Effector memory CD8-positive, alpha-beta T cell (primary cell): ENCODE measurements around the gene ZNF197.
"Not testable (repeated sequence)": the region's sequence is repeated elsewhere in the genome, so short reads cannot be mapped to it uniquely, and the experiment has no call there.

Experiments
- ATAC-seq: fragments of 150-1000 bp; cut with Tn5 transposase; replicated peaks from 2 replicates; pipeline ENCODE4 v1.10.0; 2021; ENCODE audit warnings: mild to moderate bottlenecking, moderate library complexity
- DNase-seq, 3 experiments: peaks; one replicate each; pipeline ENCODE4 v3.0.0; 2021
- H3K27ac Mint-ChIP-seq, 2 donors: one replicate each; pipeline ENCODE4 v1.8.0; 2022; ENCODE audit warnings: mild to moderate bottlenecking in 2 of 2, mixed read lengths in 2 of 2, moderate library complexity in 2 of 2
- H3K27me3 Mint-ChIP-seq, 2 donors: one replicate each; pipeline ENCODE4 v1.8.0; 2022; ENCODE audit warnings: mixed read lengths in 2 of 2
- H3K36me3 Mint-ChIP-seq: one replicate; pipeline ENCODE4 v1.8.0; 2022; ENCODE audit warnings: mild to moderate bottlenecking, moderate library complexity, mixed read lengths; ENCODE audit not compliant: insufficient read depth
- H3K4me1 Mint-ChIP-seq, 2 donors: one replicate each; pipeline ENCODE4 v1.8.0; 2022; ENCODE audit warnings: low read depth in 2 of 2, mixed read lengths in 2 of 2
- H3K4me3 Mint-ChIP-seq, 2 donors: one replicate each; pipeline ENCODE4 v1.8.0; 2022; ENCODE audit warnings: mild to moderate bottlenecking in 2 of 2, mixed read lengths in 2 of 2, moderate library complexity in 2 of 2
- H3K9me3 Mint-ChIP-seq, 2 donors: one replicate each; pipeline ENCODE4 v1.8.0; 2022; ENCODE audit warnings: mixed read lengths in 2 of 2

The ZNF197 gene

DNA sequence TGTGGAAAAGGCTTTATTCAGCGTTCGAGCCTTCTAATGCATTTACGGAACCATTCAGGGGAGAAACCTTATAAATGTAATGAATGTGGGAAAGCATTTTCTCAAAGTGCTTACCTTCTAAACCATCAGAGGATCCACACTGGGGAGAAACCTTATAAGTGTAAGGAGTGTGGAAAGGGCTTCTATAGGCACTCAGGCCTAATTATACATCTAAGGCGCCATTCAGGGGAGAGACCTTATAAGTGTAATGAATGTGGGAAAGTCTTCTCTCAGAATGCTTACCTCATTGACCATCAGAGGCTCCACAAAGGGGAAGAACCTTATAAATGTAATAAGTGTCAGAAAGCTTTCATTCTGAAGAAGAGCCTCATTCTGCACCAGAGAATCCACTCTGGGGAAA lies 17.5 kb downstream of the ZNF197 start:
- Mint-ChIP-seq H3K27me3 (no peaks in the 10 kb centered on the region), H3K4me3 (no peak overlapping the region), H3K27ac (no peak overlapping the region), H3K36me3 (peaks cover 35% of the 10 kb centered on the region), H3K9me3 (peaks cover 11 to 18% of the 10 kb centered on the region in 2 donors), H3K4me1 (peaks cover 0 to 9% of the 10 kb centered on the region in 2 donors)
- DNase-seq (no peak), ATAC-seq (no peak)

DNA sequence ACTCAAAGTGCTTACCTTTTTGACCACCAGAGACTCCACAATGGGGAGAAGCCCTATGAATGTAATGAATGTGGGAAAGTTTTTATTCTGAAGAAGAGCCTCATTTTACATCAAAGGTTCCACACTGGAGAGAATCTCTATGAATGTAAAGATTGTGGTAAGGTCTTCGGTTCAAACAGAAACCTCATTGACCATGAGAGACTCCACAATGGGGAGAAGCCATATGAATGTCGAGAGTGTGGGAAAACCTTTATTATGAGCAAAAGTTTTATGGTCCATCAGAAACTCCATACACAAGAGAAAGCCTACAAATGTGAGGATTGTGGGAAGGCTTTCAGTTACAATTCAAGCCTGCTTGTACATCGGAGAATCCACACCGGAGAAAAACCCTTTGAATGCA lies 18.2 kb downstream of the ZNF197 start:
- peaks cover 35% of the 10 kb centered on the region for H3K36me3 Mint-ChIP-seq
- no peak for ATAC-seq
- H3K27ac Mint-ChIP-seq: no peak overlapping the region
- no peaks in the 10 kb centered on the region for H3K27me3 Mint-ChIP-seq
- DNase-seq: no peak
- H3K4me3 Mint-ChIP-seq: no peak overlapping the region
- peaks cover 11 to 18% of the 10 kb centered on the region in 2 donors for H3K9me3 Mint-ChIP-seq
- H3K4me1 Mint-ChIP-seq: peaks cover 5 to 9% of the 10 kb centered on the region in 2 donors

DNA sequence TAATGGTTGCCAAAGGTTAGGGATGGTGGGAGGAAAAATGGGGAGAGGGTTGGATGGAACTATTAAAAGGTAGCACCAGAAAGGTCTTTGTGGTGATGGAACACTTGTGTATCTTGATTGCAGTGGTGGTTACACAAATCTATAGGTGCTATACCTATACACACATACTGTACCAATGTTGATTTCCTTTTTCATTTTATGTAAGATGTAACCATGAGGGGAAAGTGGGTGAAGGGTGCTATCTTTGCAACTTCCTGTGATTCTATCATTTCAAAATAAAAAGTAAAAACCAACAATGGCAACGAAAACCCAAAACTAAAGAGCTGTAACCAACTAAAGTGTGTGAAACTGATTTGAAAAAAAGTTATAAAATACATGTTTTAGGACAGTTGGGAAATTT lies 22.9 kb downstream of the ZNF197 start:
- H3K9me3 Mint-ChIP-seq: no peaks in the 10 kb centered on the region
- DNase-seq (no peak), ATAC-seq (no peak)
- peaks cover 11% of the 10 kb centered on the region for H3K36me3 Mint-ChIP-seq
- peaks cover 5 to 18% of the 10 kb centered on the region in 2 donors for H3K4me1 Mint-ChIP-seq
- no peaks in the 10 kb centered on the region for H3K27me3 Mint-ChIP-seq
- peak overlapping the region; percentile 82 to 83 for H3K4me3 Mint-ChIP-seq
- peak overlapping the region; percentile 60 to 84 for H3K27ac Mint-ChIP-seq

DNA sequence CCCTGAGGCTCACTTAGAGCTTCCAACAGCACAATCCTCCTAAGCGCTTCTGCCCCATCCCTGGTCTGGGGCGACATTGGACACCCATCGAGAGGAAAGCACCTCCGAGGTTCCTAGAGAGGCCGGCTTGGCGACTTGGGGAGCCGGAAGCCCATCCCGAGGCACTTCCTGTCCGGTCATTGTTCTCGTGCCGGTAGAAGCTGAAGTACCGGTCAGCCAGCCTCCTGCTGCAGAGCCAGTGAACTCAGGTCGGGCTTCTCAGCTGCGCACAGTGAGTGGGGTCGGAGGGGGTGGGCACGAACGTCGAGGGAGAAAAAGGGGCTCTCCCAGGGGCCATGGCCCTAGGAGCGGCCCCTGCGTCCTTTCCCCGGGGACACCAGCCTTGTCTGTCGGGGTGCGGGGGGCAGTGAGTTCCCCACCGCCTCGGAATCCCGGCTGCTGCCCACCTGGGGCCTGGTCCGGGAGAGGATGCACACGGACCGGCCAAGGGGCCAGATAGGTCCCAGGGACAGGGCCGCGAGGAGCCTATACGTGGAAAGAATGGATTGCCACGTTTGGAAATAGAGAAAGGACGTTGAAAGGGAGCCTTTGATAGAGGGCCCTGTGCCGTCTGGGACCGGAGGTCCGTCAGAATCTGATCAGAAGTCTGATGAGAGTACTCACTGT lies 23.9 kb downstream of the ZNF197 start, which contains the start of gene ZNF35:
Gene ZNF35, plus strand, starts transcription at position 169 of the 666 bp plus-strand sequence. CDS start 2,336 bp downstream, outside the sequence.
- peaks cover 5 to 18% of the 10 kb centered on the region in 2 donors for H3K4me1 Mint-ChIP-seq
- peaks cover 11% of the 10 kb centered on the region for H3K36me3 Mint-ChIP-seq
- no peaks in the 10 kb centered on the region for H3K9me3 Mint-ChIP-seq
- DNase-seq: peak in 2 of 3 experiments; percentile 7 to 8
- no peaks in the 10 kb centered on the region for H3K27me3 Mint-ChIP-seq
- peak within 1 kb of the TSS; percentile 60 to 84 for H3K27ac Mint-ChIP-seq
- ATAC-seq: peak; percentile 66
- H3K4me3 Mint-ChIP-seq: peak within 1 kb of the TSS; percentile 82 to 83

DNA sequence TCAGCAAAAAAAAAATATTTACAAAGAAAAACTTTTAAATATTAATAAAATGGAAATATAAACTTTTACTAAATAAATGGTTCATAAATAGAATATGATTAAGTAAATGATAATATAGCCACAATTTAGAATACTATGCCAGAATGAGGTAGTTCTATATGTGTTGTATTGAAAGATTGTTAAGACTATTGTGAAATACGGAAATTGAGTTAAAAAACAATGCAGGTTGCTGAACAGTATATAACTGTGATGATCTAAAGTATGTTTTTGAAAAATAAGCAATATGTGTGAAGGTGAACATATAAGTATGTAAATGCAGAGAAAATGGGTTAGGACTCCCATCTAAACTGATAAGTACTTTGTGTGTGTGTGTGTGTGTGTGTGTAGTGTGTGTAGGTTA lies 24.9 kb downstream of the ZNF197 start:
- Mint-ChIP-seq H3K36me3 (peaks cover 11% of the 10 kb centered on the region), H3K9me3 (no peaks in the 10 kb centered on the region), H3K4me1 (peaks cover 5 to 23% of the 10 kb centered on the region in 2 donors), H3K27ac (no peak overlapping the region), H3K27me3 (no peaks in the 10 kb centered on the region), H3K4me3 (no peak overlapping the region)
- DNase-seq (no peak), ATAC-seq (no peak)

DNA sequence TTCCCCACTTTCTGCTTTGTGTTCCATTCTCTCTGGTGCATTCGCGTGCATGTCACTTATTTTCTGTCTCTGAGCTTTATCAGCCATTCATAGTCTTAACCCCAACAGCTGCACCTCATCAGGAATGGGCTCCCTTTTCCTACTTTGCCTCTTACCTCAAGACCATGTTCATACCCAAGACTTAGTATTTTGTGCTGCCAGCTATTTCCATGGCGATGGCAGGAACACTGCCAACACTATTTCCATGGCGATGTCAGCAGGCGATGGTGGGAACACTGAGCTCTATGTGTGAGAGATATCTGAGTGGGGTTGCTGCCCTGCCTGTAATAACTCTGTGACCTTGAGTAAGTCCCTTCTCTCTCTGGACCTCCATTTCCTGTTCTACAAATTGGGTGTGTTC lies 29.2 kb downstream of the ZNF197 start:
- H3K4me3 Mint-ChIP-seq: no peak overlapping the region
- no peak overlapping the region for H3K27ac Mint-ChIP-seq
- H3K27me3 Mint-ChIP-seq: no peaks in the 10 kb centered on the region
- peaks cover 24% of the 10 kb centered on the region for H3K36me3 Mint-ChIP-seq
- peaks cover 17 to 28% of the 10 kb centered on the region in 2 donors for H3K9me3 Mint-ChIP-seq
- ATAC-seq: no peak
- no peak for DNase-seq
- H3K4me1 Mint-ChIP-seq: peaks cover 0 to 8% of the 10 kb centered on the region in 2 donors

GRCh38 chr3:44659015-44659414 lies 34.2 kb downstream of the ZNF197 start:
- no peak for DNase-seq
- no peak overlapping the region for H3K4me3 Mint-ChIP-seq
- H3K27ac Mint-ChIP-seq: no peak overlapping the region
- H3K9me3 Mint-ChIP-seq: peaks cover 20 to 28% of the 10 kb centered on the region in 2 donors
- H3K27me3 Mint-ChIP-seq: no peaks in the 10 kb centered on the region
- ATAC-seq: no peak
- peaks cover 13% of the 10 kb centered on the region for H3K36me3 Mint-ChIP-seq
- peaks cover 0 to 3% of the 10 kb centered on the region in 2 donors for H3K4me1 Mint-ChIP-seq

DNA sequence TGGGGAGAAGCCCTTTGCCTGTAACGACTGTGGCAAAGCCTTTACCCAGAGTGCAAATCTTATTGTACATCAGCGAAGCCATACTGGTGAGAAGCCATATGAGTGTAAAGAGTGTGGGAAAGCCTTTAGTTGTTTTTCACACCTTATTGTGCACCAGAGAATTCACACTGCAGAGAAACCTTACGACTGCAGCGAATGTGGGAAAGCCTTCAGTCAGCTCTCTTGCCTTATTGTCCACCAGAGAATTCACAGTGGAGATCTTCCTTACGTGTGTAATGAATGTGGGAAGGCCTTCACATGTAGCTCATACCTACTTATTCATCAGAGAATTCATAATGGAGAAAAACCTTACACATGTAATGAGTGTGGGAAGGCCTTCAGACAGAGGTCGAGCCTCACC lies 34.6 kb downstream of the ZNF197 start:
- Mint-ChIP-seq H3K27me3 (no peaks in the 10 kb centered on the region), H3K27ac (no peak overlapping the region), H3K4me3 (no peak overlapping the region), H3K4me1 (no peaks in the 10 kb centered on the region), H3K9me3 (peaks cover 20 to 32% of the 10 kb centered on the region in 2 donors), H3K36me3 (peaks cover 13% of the 10 kb centered on the region)
- no peak for DNase-seq
- no peak for ATAC-seq

- DNase-seq (no peak), ATAC-seq (no peak)
- no peak overlapping the region for H3K4me3 Mint-ChIP-seq
- peaks cover 17 to 37% of the 10 kb centered on the region in 2 donors for H3K9me3 Mint-ChIP-seq
- no peaks in the 10 kb centered on the region for H3K27me3 Mint-ChIP-seq
- peaks cover 9% of the 10 kb centered on the region for H3K36me3 Mint-ChIP-seq
- no peak overlapping the region for H3K27ac Mint-ChIP-seq
- H3K4me1 Mint-ChIP-seq: no peaks in the 10 kb centered on the region
Observed at GRCh38 chr3:44661189-44661588, 36.4 kb downstream of the ZNF197 start.

GRCh38 chr3:44665173-44665572 lies 40.3 kb downstream of the ZNF197 start:
- no peaks in the 10 kb centered on the region for H3K36me3 Mint-ChIP-seq
- H3K27ac Mint-ChIP-seq: no peak overlapping the region
- ATAC-seq (no peak), DNase-seq (no peak)
- H3K27me3 Mint-ChIP-seq: no peaks in the 10 kb centered on the region
- H3K4me3 Mint-ChIP-seq: no peak overlapping the region
- H3K4me1 Mint-ChIP-seq: no peaks in the 10 kb centered on the region
- H3K9me3 Mint-ChIP-seq: peaks cover 4 to 16% of the 10 kb centered on the region in 2 donors

- Mint-ChIP-seq H3K27ac (no peak overlapping the region), H3K4me1 (no peaks in the 10 kb centered on the region), H3K27me3 (no peaks in the 10 kb centered on the region), H3K4me3 (no peak overlapping the region), H3K36me3 (no peaks in the 10 kb centered on the region), H3K9me3 (peaks cover 4 to 16% of the 10 kb centered on the region in 2 donors)
- DNase-seq (no peak), ATAC-seq (no peak)
Observed at GRCh38 chr3:44666346-44666745, 41.5 kb downstream of the ZNF197 start.

DNA sequence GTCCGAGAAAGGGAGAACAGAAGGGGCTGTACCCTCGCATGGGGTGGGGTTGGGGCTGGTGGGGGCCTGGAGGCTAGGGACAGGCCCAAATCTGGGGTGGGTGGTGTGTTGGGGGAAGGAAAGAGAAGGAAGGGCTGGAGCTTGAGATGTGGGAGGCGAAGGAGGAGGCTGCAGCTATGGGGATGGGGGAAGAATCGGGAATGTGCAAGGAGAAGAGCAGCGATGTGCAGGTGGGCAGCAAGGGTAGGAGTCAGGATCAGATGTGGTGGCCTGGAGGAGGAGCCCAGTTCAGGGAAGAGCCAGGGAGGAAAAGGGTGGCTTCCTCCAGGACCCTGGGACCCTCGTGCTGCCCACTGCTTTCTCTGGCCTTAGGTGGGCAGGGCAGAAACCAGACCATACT lies 44.9 kb downstream of the ZNF197 start:
- peaks cover 1 to 19% of the 10 kb centered on the region in 2 donors for H3K9me3 Mint-ChIP-seq
- no peak for ATAC-seq
- H3K27ac Mint-ChIP-seq: no peak overlapping the region
- H3K4me1 Mint-ChIP-seq: peaks cover 0 to 2% of the 10 kb centered on the region in 2 donors
- no peak for DNase-seq
- no peaks in the 10 kb centered on the region for H3K36me3 Mint-ChIP-seq
- H3K27me3 Mint-ChIP-seq: peaks cover 0 to 12% of the 10 kb centered on the region in 2 donors
- H3K4me3 Mint-ChIP-seq: no peak overlapping the region

GRCh38 chr3:44673466-44673865 lies 48.6 kb downstream of the ZNF197 start:
- not testable (repeated sequence) for H3K4me3 Mint-ChIP-seq, DNase-seq, ATAC-seq, H3K27ac Mint-ChIP-seq, H3K4me1 Mint-ChIP-seq, H3K36me3 Mint-ChIP-seq
- Mint-ChIP-seq H3K9me3 (peaks cover 0 to 23% of the 10 kb centered on the region in 2 donors), H3K27me3 (peaks cover 11 to 24% of the 10 kb centered on the region in 2 donors)

DNA sequence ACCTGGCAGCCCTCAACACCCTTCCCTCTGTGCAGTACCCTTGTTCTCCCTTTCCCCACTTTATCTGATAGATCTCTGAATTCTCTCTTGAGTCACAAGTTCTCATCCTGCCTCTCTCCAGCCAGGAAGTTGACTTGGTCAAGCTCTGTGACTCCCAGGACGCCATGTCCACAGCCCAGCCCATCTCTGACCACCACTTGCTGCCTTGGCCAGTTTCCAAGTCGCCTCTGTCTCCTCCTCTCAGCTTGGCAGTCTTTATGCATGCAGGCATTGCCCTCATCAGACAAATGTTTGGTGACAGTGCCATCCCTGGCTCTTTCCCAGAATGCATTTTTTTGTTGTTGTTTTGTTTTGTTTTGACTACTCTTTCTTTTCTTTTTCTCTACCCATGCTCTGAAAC lies 49.4 kb downstream of the ZNF197 start:
- ATAC-seq (no peak), DNase-seq (no peak)
- H3K4me3 Mint-ChIP-seq: no peak overlapping the region
- no peak overlapping the region for H3K27ac Mint-ChIP-seq
- peaks cover 0 to 2% of the 10 kb centered on the region in 2 donors for H3K4me1 Mint-ChIP-seq
- H3K9me3 Mint-ChIP-seq: peaks cover 0 to 23% of the 10 kb centered on the region in 2 donors
- H3K27me3 Mint-ChIP-seq: peaks cover 11 to 24% of the 10 kb centered on the region in 2 donors
- no peaks in the 10 kb centered on the region for H3K36me3 Mint-ChIP-seq
